ENCODE data around the gene RNF212B.

DNA sequence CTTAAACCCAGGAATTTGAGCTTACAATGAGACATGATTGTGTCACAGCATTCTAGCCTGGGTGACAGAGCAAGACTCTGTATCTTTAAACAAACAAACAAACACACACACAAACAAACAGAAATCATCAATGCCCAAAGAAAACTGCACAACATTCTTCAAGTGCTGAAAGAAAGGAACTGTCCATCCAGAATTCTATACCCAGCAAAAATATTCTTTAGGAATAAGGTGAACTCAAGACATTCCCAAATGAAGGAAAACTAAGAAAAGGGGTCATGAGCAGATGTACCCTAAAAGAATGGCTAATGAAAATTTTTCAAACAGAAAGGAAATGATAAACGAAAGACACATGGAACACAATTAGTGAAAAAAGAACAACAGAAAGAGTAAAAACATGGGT lies 22.3 kb upstream of the RNF212B start:
- TF ChIP-seq, protein P1, sequence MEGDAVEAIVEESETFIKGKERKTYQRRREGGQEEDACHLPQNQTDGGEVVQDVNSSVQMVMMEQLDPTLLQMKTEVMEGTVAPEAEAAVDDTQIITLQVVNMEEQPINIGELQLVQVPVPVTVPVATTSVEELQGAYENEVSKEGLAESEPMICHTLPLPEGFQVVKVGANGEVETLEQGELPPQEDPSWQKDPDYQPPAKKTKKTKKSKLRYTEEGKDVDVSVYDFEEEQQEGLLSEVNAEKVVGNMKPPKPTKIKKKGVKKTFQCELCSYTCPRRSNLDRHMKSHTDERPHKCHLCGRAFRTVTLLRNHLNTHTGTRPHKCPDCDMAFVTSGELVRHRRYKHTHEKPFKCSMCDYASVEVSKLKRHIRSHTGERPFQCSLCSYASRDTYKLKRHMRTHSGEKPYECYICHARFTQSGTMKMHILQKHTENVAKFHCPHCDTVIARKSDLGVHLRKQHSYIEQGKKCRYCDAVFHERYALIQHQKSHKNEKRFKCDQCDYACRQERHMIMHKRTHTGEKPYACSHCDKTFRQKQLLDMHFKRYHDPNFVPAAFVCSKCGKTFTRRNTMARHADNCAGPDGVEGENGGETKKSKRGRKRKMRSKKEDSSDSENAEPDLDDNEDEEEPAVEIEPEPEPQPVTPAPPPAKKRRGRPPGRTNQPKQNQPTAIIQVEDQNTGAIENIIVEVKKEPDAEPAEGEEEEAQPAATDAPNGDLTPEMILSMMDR (IDR thresholded peaks at IDR 0.05), result no peak
- TF ChIP-seq POLR2A (IDR thresholded peaks at IDR 0.05; ENCODE audit: low read depth), result no peak

Data from esophagus muscularis mucosa (tissue), 3 donors.